ENCODE results near the gene FADS2.

FADS2 gene

DNA sequence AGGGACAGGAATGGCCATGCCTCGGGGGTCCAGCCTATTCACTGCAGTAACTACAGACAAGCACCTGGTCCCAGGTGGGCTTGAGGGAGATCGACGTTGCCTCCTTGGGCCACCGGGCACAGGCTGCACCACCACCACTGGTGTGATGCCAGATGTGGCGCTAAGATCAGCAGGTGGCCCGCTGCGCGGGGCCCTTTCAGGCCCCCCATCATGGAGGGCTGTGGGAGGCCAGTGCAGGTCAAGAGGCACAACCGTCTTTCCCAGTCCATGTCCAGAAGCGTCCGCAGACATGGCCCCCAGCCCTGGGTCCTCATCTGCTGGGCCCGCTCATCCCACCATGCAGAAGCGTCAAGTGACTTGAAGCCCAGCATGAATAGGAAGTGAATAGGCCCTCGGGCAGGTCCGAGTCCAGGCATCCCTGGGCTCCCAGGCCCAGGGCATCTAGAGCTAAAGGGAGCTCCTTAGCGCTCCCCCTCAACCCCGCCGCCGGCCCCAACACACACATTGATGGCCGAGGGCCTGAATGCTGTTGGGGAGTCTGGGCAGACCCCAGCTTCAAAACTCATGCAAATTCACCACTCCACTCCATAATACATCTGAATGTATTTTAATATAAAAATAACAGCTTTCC, 45.0 kb downstream of the FADS2 start:
- no peak for DNase-seq
- no peak for TF ChIP-seq CTCF (IDR thresholded peaks at IDR 0.05; ENCODE audit: low read length)
- TF ChIP-seq EZH2phosphoT487 (IDR thresholded peaks at IDR 0.05; ENCODE audit: low read length), result no peak
- TF ChIP-seq EZH2 (optimal IDR thresholded peaks at IDR 0.05; ENCODE audit: low read depth, low read length), result no peak
- Histone ChIP-seq H3K4me3 (ENCODE audit: low read length) (no peak overlapping the region), H4K20me1 (ENCODE audit: insufficient read depth, low read length) (no peaks in the 10 kb centered on the region), H3K27me3 (replicated peaks; ENCODE audit: insufficient read depth, low read length) (peaks cover 93% of the 10 kb centered on the region), H3K4me1 (ENCODE audit: low read length) (no peaks in the 10 kb centered on the region), H3K79me2 (ENCODE audit: low read length) (no peaks in the 10 kb centered on the region), H3F3A (ENCODE audit: insufficient read depth, low read length) (no peaks in the 10 kb centered on the region), H3K9me3 (replicated peaks; ENCODE audit: insufficient read depth, low read length) (no peaks in the 10 kb centered on the region), H3K9me2 (replicated peaks; ENCODE audit: insufficient read depth, low read length) (no peaks in the 10 kb centered on the region), H3K27ac (ENCODE audit: low read length) (no peak overlapping the region), H3K4me2 (ENCODE audit: low read depth, low read length) (no peak overlapping the region), H3K9ac (ENCODE audit: low read length) (no peak overlapping the region), H2AFZ (ENCODE audit: low read length) (no peak overlapping the region), H3K36me3 (replicated peaks; ENCODE audit: insufficient read depth, low read length) (no peaks in the 10 kb centered on the region)

- H3K4me1 ChIP-seq (ENCODE audit: low read length), result no peaks in the 10 kb centered on the region
These were observed 45.7 kb downstream of the FADS2 start for GRCh38 chr11:61873588-61874376.

DNA sequence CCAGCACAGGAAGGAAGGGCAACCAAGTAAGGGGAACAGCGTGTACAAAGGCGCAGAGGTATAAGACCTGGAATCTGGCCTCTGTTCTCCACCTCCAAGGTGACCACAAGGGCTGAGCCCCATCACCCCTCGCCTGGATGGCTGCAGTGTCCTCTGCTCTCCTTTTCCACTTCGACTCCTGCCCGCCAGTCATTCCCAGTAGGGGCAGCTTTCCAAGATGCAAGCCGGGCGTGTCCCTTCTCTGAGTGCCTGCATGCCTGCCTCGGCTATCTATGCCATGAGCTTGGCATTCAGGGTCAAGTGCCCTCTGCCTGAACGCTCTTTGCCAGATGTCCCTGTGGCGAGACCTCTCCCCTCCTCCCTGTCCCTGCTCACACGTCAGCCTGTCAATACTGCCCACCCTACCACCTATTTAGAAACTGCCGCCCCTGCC, 46.3 kb downstream of the FADS2 start:
- no peak for DNase-seq
- no peak overlapping the region for H3K9ac ChIP-seq (ENCODE audit: low read length)
- H3K79me2 ChIP-seq (ENCODE audit: low read length), result no peaks in the 10 kb centered on the region
- no peaks in the 10 kb centered on the region for H3K36me3 ChIP-seq (replicated peaks; ENCODE audit: insufficient read depth, low read length)
- H3K9me3 ChIP-seq (replicated peaks; ENCODE audit: insufficient read depth, low read length), result no peaks in the 10 kb centered on the region
- no peak overlapping the region for H3K4me2 ChIP-seq (ENCODE audit: low read depth, low read length)
- no peak for TF ChIP-seq EZH2phosphoT487 (IDR thresholded peaks at IDR 0.05; ENCODE audit: low read length)
- no peak for TF ChIP-seq EZH2 (optimal IDR thresholded peaks at IDR 0.05; ENCODE audit: low read depth, low read length)
- no peak for TF ChIP-seq CTCF (IDR thresholded peaks at IDR 0.05; ENCODE audit: low read length)
- no peaks in the 10 kb centered on the region for H3K4me1 ChIP-seq (ENCODE audit: low read length)
- H4K20me1 ChIP-seq (ENCODE audit: insufficient read depth, low read length), result no peaks in the 10 kb centered on the region
- H3K27me3 ChIP-seq (replicated peaks; ENCODE audit: insufficient read depth, low read length), result peaks cover 96% of the 10 kb centered on the region
- no peaks in the 10 kb centered on the region for H3F3A ChIP-seq (ENCODE audit: insufficient read depth, low read length)
- no peaks in the 10 kb centered on the region for H3K9me2 ChIP-seq (replicated peaks; ENCODE audit: insufficient read depth, low read length)
- H3K4me3 ChIP-seq (ENCODE audit: low read length), result no peak overlapping the region
- H2AFZ ChIP-seq (ENCODE audit: low read length), result no peak overlapping the region
- H3K27ac ChIP-seq (ENCODE audit: low read length), result no peak overlapping the region

More at GRCh38 chr11:61873588-61874376, 45.7 kb downstream of the FADS2 start:
- H3K4me3 ChIP-seq (ENCODE audit: low read length), result no peak overlapping the region
- no peak overlapping the region for H3K4me2 ChIP-seq (ENCODE audit: low read depth, low read length)
- TF ChIP-seq EZH2phosphoT487 (IDR thresholded peaks at IDR 0.05; ENCODE audit: low read length) (no peak), EZH2 (optimal IDR thresholded peaks at IDR 0.05; ENCODE audit: low read depth, low read length) (no peak), CTCF (IDR thresholded peaks at IDR 0.05; ENCODE audit: low read length) (no peak)
- H4K20me1 ChIP-seq (ENCODE audit: insufficient read depth, low read length), result no peaks in the 10 kb centered on the region
- no peaks in the 10 kb centered on the region for H3F3A ChIP-seq (ENCODE audit: insufficient read depth, low read length)
- no peak overlapping the region for H3K27ac ChIP-seq (ENCODE audit: low read length)
- no peak overlapping the region for H3K9ac ChIP-seq (ENCODE audit: low read length)
- no peaks in the 10 kb centered on the region for H3K9me2 ChIP-seq (replicated peaks; ENCODE audit: insufficient read depth, low read length)
- DNase-seq, result no peak
- H2AFZ ChIP-seq (ENCODE audit: low read length), result no peak overlapping the region
- H3K9me3 ChIP-seq (replicated peaks; ENCODE audit: insufficient read depth, low read length), result no peaks in the 10 kb centered on the region
- H3K27me3 ChIP-seq (replicated peaks; ENCODE audit: insufficient read depth, low read length), result peaks cover 96% of the 10 kb centered on the region
- no peaks in the 10 kb centered on the region for H3K79me2 ChIP-seq (ENCODE audit: low read length)
- H3K36me3 ChIP-seq (replicated peaks; ENCODE audit: insufficient read depth, low read length), result no peaks in the 10 kb centered on the region
